ENCODE results near the gene PITPNC1.

DNA sequence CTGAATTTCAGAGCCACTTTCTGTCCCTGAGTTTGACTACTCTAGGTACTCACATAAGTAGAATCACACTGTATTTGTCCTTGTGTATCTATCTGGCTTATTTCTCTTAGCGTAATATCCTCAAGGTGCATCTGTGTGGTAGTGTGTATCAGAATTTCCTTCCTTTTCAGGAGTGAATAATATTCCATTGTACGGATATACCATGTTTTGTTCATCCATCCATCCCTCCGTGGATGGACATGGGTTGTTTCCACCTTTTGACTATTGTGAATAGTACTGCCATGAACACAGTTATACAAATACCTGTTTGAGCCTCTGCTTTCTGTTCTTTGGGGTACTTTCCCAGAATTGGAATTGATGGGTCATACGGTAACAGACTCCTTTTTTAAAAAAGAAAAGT lies 111.7 kb downstream of the PITPNC1 start:
- TF ChIP-seq, protein P1, sequence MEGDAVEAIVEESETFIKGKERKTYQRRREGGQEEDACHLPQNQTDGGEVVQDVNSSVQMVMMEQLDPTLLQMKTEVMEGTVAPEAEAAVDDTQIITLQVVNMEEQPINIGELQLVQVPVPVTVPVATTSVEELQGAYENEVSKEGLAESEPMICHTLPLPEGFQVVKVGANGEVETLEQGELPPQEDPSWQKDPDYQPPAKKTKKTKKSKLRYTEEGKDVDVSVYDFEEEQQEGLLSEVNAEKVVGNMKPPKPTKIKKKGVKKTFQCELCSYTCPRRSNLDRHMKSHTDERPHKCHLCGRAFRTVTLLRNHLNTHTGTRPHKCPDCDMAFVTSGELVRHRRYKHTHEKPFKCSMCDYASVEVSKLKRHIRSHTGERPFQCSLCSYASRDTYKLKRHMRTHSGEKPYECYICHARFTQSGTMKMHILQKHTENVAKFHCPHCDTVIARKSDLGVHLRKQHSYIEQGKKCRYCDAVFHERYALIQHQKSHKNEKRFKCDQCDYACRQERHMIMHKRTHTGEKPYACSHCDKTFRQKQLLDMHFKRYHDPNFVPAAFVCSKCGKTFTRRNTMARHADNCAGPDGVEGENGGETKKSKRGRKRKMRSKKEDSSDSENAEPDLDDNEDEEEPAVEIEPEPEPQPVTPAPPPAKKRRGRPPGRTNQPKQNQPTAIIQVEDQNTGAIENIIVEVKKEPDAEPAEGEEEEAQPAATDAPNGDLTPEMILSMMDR (IDR thresholded peaks at IDR 0.05; ENCODE audit: poor library complexity, severe bottlenecking) = no peak
- TF ChIP-seq EZH2 (IDR thresholded peaks at IDR 0.05; ENCODE audit: borderline replicate concordance, insufficient read depth, low read length, poor library complexity, severe bottlenecking) = no peak
- TF ChIP-seq POLR2AphosphoS5 (IDR thresholded peaks at IDR 0.05) = no peak
- TF ChIP-seq SMC3 (conservative IDR thresholded peaks at IDR 0.05; ENCODE audit: poor library complexity) = no peak
- TF ChIP-seq RAD21 (conservative IDR thresholded peaks at IDR 0.05) = no peak

All from neural cell (in vitro differentiated cells).